T-helper 9 cell (primary cell): ENCODE results near the gene PTMA.
A peak's percentile ranks its signal among the peaks of the same experiment; 100 is the strongest.
"Not testable (repeated sequence)": the region's sequence is repeated elsewhere in the genome, so short reads cannot be mapped to it uniquely, and the experiment has no call there.

Source experiments
- DNase-seq: peaks from one replicate; pipeline ENCODE4 v3.0.0-alpha.2; 2020
- total RNA-seq, 2 donors: gene quantifications; one replicate each; lab custom pipeline; 2026; lab: John Stamatoyannopoulos, UW

PTMA gene
- total RNA-seq: 774 to 1,403 reads per million in 2 donors

GRCh38 chr2:231707927-231708772 is at the start of gene PTMA:
Gene PTMA (plus strand): TSS chr2:231708525. CDS start chr2:231708707, 182 bp downstream.
- DNase-seq: peak; percentile 97

GRCh38 chr2:231660073-231660472 is 48.3 kb upstream of the PTMA start:
- DNase-seq: not testable (repeated sequence)

- DNase-seq: no peak
These were observed 47.5 kb upstream of the PTMA start for GRCh38 chr2:231660860-231661259.

GRCh38 chr2:231661422-231662027 is 46.8 kb upstream of the PTMA start:
- no peak for DNase-seq

- DNase-seq: peak; percentile 93
These were observed 46.1 kb upstream of the PTMA start for GRCh38 chr2:231662028-231662810.

GRCh38 chr2:231662811-231663457 is 45.4 kb upstream of the PTMA start:
- no peak for DNase-seq

GRCh38 chr2:231663458-231664212 is 44.7 kb upstream of the PTMA start:
- DNase-seq: no peak

- DNase-seq: no peak
These were observed 43.6 kb upstream of the PTMA start for GRCh38 chr2:231664727-231665126.

GRCh38 chr2:231665245-231666170 is 42.8 kb upstream of the PTMA start:
- no peak for DNase-seq

- DNase-seq: no peak
These were observed 41.9 kb upstream of the PTMA start for GRCh38 chr2:231666171-231667095.

GRCh38 chr2:231667096-231667427 is 41.3 kb upstream of the PTMA start:
- DNase-seq: no peak

GRCh38 chr2:231667496-231667895 is 40.8 kb upstream of the PTMA start:
- no peak for DNase-seq

- DNase-seq: no peak
These were observed 39.3 kb upstream of the PTMA start for GRCh38 chr2:231668981-231669380.

- no peak for DNase-seq
These were observed 36.9 kb upstream of the PTMA start for GRCh38 chr2:231671270-231672050.

GRCh38 chr2:231672617-231673347 is 35.5 kb upstream of the PTMA start:
- no peak for DNase-seq

- no peak for DNase-seq
These were observed 35.0 kb upstream of the PTMA start for GRCh38 chr2:231673348-231673770.

- DNase-seq: peak; percentile 41
These were observed 33.6 kb upstream of the PTMA start for GRCh38 chr2:231674587-231675338.

GRCh38 chr2:231676243-231676642 is 32.1 kb upstream of the PTMA start:
- DNase-seq: no peak
